Lung (tissue), 12 donors: ENCODE results near the gene IGSF21. TPM values are rescaled to one million over a fixed set of nuclear protein-coding genes. Genes with fewer than 3 reads are reported as not detected.
A peak's percentile ranks its signal among the peaks of the same experiment; 100 is the strongest.

Source experiments
- ATAC-seq: fragments of 200-7000 bp; cut with Tn5 transposase; one replicate; pipeline ENCODE4 v1.9.1; 2020; ENCODE audit warnings: moderate number of reproducible peaks; ENCODE audit not compliant: insufficient read depth, low FRiP score
- DNase-seq, 3 donors: peaks; one replicate each; pipeline ENCODE4 v3.0.0-alpha.2; 2013 to 2017
- H3K27ac ChIP-seq, 2 donors: one replicate each; pipeline ENCODE4 v1.5.1; 2013; ENCODE audit warnings: mild to moderate bottlenecking in 2 of 2, moderate library complexity in 2 of 2, control low read depth in 1 of 2, inconsistent platforms in 1 of 2, low read depth in 1 of 2, low read length in 1 of 2
- H3K27me3 ChIP-seq, 3 donors: one replicate each; pipeline ENCODE4 v1.5.1; 2013; ENCODE audit warnings: low read length in 2 of 3; ENCODE audit not compliant: control insufficient read depth in 3 of 3, insufficient read depth in 3 of 3
- H3K36me3 ChIP-seq, 4 donors: one replicate each; pipeline ENCODE4 v1.5.1; 2013; ENCODE audit warnings: low read length in 4 of 4, mild to moderate bottlenecking in 1 of 4, moderate library complexity in 1 of 4; ENCODE audit not compliant: control insufficient read depth in 4 of 4, insufficient read depth in 4 of 4
- H3K4me1 ChIP-seq, 5 donors: one replicate each; pipeline ENCODE4 v1.5.1; 2013; ENCODE audit warnings: low read length in 5 of 5, mild to moderate bottlenecking in 2 of 5, moderate library complexity in 1 of 5; ENCODE audit not compliant: control insufficient read depth in 5 of 5, insufficient read depth in 5 of 5
- H3K4me3 ChIP-seq: one replicate; pipeline ENCODE4 v1.5.1; 2013; ENCODE audit warnings: mild to moderate bottlenecking, control low read depth, moderate library complexity
- H3K9ac ChIP-seq, 2 donors: one replicate each; pipeline ENCODE4 v1.5.1; 2013; ENCODE audit warnings: low read length in 2 of 2, control low read depth in 1 of 2; ENCODE audit not compliant: insufficient read depth in 1 of 2
- H3K9me3 ChIP-seq, 4 donors: one replicate each; pipeline ENCODE4 v1.5.1; 2013; ENCODE audit warnings: low read length in 3 of 4, mild to moderate bottlenecking in 1 of 4, moderate library complexity in 1 of 4; ENCODE audit not compliant: control insufficient read depth in 4 of 4, insufficient read depth in 3 of 4
- CTCF ChIP-seq: IDR thresholded peaks from 2 replicates; pipeline ENCODE4 v1.5.1; 2012; ENCODE audit warnings: mild to moderate bottlenecking; ENCODE audit errors: control extremely low read depth, extremely low read depth
- WGBS, 2 donors: extraction: QIAGEN DNeasy Blood & Tissue Kit; methylation state at CpG; one replicate each; pipeline ENCODE4 v1.1.7; 2013; 5-methylcytosine and 5-hydroxymethylcytosine counted together
- polyA plus RNA-seq, 2 donors: library from polyadenylated mRNA; stranded (reverse); fragments of 200-250 nt; gene quantifications; one replicate each; pipeline ENCODE4 v1.2.1, GENCODE V29; 2013
- total RNA-seq, 2 donors: library from RNA; depleted of rRNA in 1 of 2; stranded (reverse); fragments of >200 nt in 1 of 2; gene quantifications; one replicate each; pipeline ENCODE4 v1.2.1, GENCODE V29; 2014 to 2021
- donor health status: control.
- donor health status: control.
- donor health status: Bipolar disorder and iron deficiency.
- donor health status: healthy.
- donor health status: DM: yes; HTN: yes; CAD: no.

Gene IGSF21
- total and polyA plus RNA-seq, 4 donors = 0.18 to 2.6 (median 0.62) TPM

GRCh38 chr1:18324246-18324645, 216.6 kb downstream of the IGSF21 start:
- Histone ChIP-seq H3K27ac (no peak overlapping the region), H3K4me1 (peaks cover 0 to 17% (median 0%) of the 10 kb centered on the region in 5 donors), H3K9ac (no peak overlapping the region), H3K36me3 (no peaks in the 10 kb centered on the region), H3K9me3 (peaks cover 0 to 1% (median 0%) of the 10 kb centered on the region in 4 donors), H3K4me3 (no peak overlapping the region), H3K27me3 (no peaks in the 10 kb centered on the region)
- no peak for TF ChIP-seq CTCF
- WGBS, 2 donors = 82 to 89% methylated on average over 10 of the region's 10 CpGs
- no peak for ATAC-seq
- no peak for DNase-seq

GRCh38 chr1:18325136-18325535, 217.5 kb downstream of the IGSF21 start:
- peak; percentile 55 to 69 (median 61) for DNase-seq
- H3K9me3 ChIP-seq = peaks cover 0 to 1% (median 0%) of the 10 kb centered on the region in 4 donors
- TF ChIP-seq CTCF = no peak
- WGBS, 2 donors = 58 to 66% methylated on average over 7 of the region's 7 CpGs
- H3K9ac ChIP-seq = no peak overlapping the region
- peaks cover 0 to 17% (median 0%) of the 10 kb centered on the region in 5 donors for H3K4me1 ChIP-seq
- H3K36me3 ChIP-seq = no peaks in the 10 kb centered on the region
- no peaks in the 10 kb centered on the region for H3K27me3 ChIP-seq
- H3K4me3 ChIP-seq = no peak overlapping the region
- no peak for ATAC-seq
- no peak overlapping the region for H3K27ac ChIP-seq

GRCh38 chr1:18326211-18326897, 218.8 kb downstream of the IGSF21 start:
- no peaks in the 10 kb centered on the region for H3K27me3 ChIP-seq

More at GRCh38 chr1:18326211-18326897, 218.8 kb downstream of the IGSF21 start:
- no peak for TF ChIP-seq CTCF
- DNase-seq (peak; percentile 50 to 77 (median 70)), ATAC-seq (no peak)
- 37 to 43% methylated on average over 7 of the region's 7 CpGs for WGBS, 2 donors
- Histone ChIP-seq H3K9me3 (peaks cover 0 to 1% (median 0%) of the 10 kb centered on the region in 4 donors), H3K9ac (peak overlapping the region in 1 of 2 donors; percentile 21), H3K36me3 (no peaks in the 10 kb centered on the region), H3K27ac (no peak overlapping the region), H3K4me3 (no peak overlapping the region), H3K4me1 (peaks cover 0 to 17% (median 0%) of the 10 kb centered on the region in 5 donors)
